Muscle layer of duodenum (tissue), 2 donors: ENCODE measurements around the gene INO80.

ENCODE experiments used
- H3K27ac ChIP-seq: one replicate; pipeline ENCODE4 v1.7.0; 2013; ENCODE audit warnings: mild to moderate bottlenecking, low read length
- H3K27me3 ChIP-seq: one replicate; pipeline ENCODE4 v1.7.0; 2013; ENCODE audit warnings: low read depth, mild to moderate bottlenecking, control low read depth, low read length
- H3K36me3 ChIP-seq, 2 donors: one replicate each; pipeline ENCODE4 v1.7.0; 2013; ENCODE audit warnings: low read length in 2 of 2, control low read depth in 1 of 2, mild to moderate bottlenecking in 1 of 2; ENCODE audit not compliant: insufficient read depth in 2 of 2, control insufficient read depth in 1 of 2
- H3K4me1 ChIP-seq, 2 donors: one replicate each; pipeline ENCODE4 v1.7.0; 2013; ENCODE audit warnings: low read length in 2 of 2, mild to moderate bottlenecking in 2 of 2, control low read depth in 1 of 2, moderate library complexity in 1 of 2; ENCODE audit not compliant: insufficient read depth in 2 of 2, control insufficient read depth in 1 of 2
- H3K4me3 ChIP-seq, 2 donors: one replicate each; pipeline ENCODE4 v1.7.0; 2013; ENCODE audit warnings: low read length in 2 of 2, low read depth in 1 of 2, mild to moderate bottlenecking in 1 of 2
- H3K9me3 ChIP-seq, 2 donors: one replicate each; pipeline ENCODE4 v1.7.0; 2013; ENCODE audit warnings: low read length in 2 of 2, control low read depth in 1 of 2, mild to moderate bottlenecking in 1 of 2; ENCODE audit not compliant: control insufficient read depth in 1 of 2
- donor health status: healthy.

Gene INO80

DNA sequence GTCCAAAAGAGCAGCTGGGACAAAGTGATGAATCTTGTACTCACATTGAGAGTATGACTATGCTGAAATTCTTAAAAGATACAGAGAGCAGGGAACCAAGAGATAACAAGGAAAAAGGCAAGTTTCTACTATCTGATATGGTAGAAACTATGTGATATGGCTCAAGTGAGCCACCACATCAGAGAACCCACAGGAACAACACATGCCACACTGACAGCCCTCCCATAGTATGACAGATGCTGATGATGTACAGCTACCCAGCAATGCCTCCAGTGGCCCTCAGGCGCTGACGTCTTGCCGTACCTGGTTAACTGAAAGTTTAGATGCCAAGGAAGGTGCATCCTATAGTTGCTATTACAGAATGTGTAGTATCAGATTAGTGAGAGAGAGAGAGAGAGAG is 120.4 kb downstream of the INO80 start:
- peaks cover 35% of the 10 kb centered on the region in 2 donors for H3K36me3 ChIP-seq
- H3K4me1 ChIP-seq = peaks cover 6 to 9% of the 10 kb centered on the region in 2 donors
- no peaks in the 10 kb centered on the region for H3K27me3 ChIP-seq
- no peak overlapping the region for H3K27ac ChIP-seq
- H3K4me3 ChIP-seq = no peak overlapping the region
- H3K9me3 ChIP-seq = no peaks in the 10 kb centered on the region

- no peak overlapping the region for H3K27ac ChIP-seq
- H3K36me3 ChIP-seq = peaks cover 30 to 31% of the 10 kb centered on the region in 2 donors
- no peak overlapping the region for H3K4me3 ChIP-seq
- H3K9me3 ChIP-seq = no peaks in the 10 kb centered on the region
- H3K4me1 ChIP-seq = peaks cover 6 to 9% of the 10 kb centered on the region in 2 donors
- H3K27me3 ChIP-seq = no peaks in the 10 kb centered on the region
Observed at GRCh38 chr15:40992825-40993224, 123.3 kb downstream of the INO80 start.

- Histone ChIP-seq H3K4me3 (no peak overlapping the region), H3K4me1 (peaks cover 6 to 9% of the 10 kb centered on the region in 2 donors), H3K27me3 (no peaks in the 10 kb centered on the region), H3K9me3 (no peaks in the 10 kb centered on the region), H3K27ac (no peak overlapping the region), H3K36me3 (peaks cover 28 to 35% of the 10 kb centered on the region in 2 donors)
Observed at GRCh38 chr15:40992241-40992741, 123.8 kb downstream of the INO80 start.

DNA sequence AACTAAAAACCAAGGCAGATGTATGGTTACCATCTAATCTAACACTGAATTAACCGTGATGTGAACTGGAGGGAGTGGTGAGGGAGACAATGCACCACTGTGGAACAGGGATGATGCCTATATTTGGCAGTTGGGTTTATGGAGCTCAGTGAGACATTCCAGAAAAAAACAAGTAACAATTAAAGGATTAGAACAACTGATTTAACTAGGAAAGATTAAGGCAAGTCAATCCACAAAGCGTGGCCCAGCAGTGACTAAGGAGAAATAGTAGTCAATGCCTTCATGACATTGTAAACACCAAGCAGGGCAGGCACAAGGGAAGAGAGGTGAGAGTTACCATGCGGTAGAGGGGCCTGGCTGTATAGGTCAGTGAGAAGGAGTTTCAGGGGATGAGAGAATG is 124.7 kb downstream of the INO80 start:
- H3K4me3 ChIP-seq = no peak overlapping the region
- no peak overlapping the region for H3K27ac ChIP-seq
- H3K36me3 ChIP-seq = peaks cover 27 to 36% of the 10 kb centered on the region in 2 donors
- peaks cover 6 to 9% of the 10 kb centered on the region in 2 donors for H3K4me1 ChIP-seq
- no peaks in the 10 kb centered on the region for H3K9me3 ChIP-seq
- H3K27me3 ChIP-seq = no peaks in the 10 kb centered on the region

- no peaks in the 10 kb centered on the region for H3K9me3 ChIP-seq
- H3K36me3 ChIP-seq = peaks cover 24 to 39% of the 10 kb centered on the region in 2 donors
- no peak overlapping the region for H3K4me3 ChIP-seq
- H3K27me3 ChIP-seq = no peaks in the 10 kb centered on the region
- peaks cover 6 to 9% of the 10 kb centered on the region in 2 donors for H3K4me1 ChIP-seq
- no peak overlapping the region for H3K27ac ChIP-seq
Observed at GRCh38 chr15:40990789-40991188, 125.3 kb downstream of the INO80 start.

DNA sequence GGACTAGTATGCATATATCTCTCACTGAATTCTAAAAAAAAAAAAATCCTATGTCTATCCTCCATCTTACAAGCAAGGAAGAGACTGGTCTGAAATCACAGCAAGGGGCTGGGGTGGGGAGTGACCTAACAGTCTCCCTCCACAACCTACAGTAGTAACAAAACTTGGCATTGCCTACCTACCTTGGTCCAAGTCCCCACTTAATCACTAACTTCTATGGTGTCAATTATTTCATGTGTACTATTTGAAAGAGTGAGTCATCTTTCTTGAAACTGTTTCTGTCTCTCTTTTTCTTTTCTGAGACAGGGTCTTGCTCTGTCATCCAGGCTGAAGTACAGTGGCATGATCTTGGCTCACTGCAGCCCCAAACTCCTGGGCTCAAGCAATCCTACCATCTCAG is 126.0 kb downstream of the INO80 start:
- Histone ChIP-seq H3K27ac (no peak overlapping the region), H3K36me3 (peaks cover 21 to 39% of the 10 kb centered on the region in 2 donors), H3K9me3 (no peaks in the 10 kb centered on the region), H3K27me3 (no peaks in the 10 kb centered on the region), H3K4me1 (peaks cover 6 to 9% of the 10 kb centered on the region in 2 donors), H3K4me3 (no peak overlapping the region)

DNA sequence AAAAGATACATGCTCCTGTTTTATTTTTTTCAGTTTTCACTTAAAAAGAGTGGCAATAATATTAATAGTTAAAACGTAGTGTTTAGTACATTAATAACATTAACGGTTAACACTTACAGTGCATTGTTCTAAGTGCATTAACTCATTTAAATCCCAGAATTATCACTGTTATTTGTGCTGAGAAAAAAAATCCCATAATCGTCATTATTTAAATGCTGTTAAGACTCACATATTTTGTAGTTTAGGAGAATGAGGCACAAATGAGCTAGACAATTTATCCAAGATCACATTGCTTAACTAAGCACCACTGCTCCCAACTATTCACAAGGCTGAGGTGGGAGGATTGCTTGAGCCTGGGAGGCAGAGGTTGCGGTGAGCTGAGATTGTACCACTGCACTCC is 127.9 kb downstream of the INO80 start:
- peaks cover 39 to 47% of the 10 kb centered on the region in 2 donors for H3K36me3 ChIP-seq
- no peak overlapping the region for H3K27ac ChIP-seq
- peaks cover 6 to 8% of the 10 kb centered on the region in 2 donors for H3K4me1 ChIP-seq
- no peaks in the 10 kb centered on the region for H3K9me3 ChIP-seq
- H3K4me3 ChIP-seq = no peak overlapping the region
- no peaks in the 10 kb centered on the region for H3K27me3 ChIP-seq

DNA sequence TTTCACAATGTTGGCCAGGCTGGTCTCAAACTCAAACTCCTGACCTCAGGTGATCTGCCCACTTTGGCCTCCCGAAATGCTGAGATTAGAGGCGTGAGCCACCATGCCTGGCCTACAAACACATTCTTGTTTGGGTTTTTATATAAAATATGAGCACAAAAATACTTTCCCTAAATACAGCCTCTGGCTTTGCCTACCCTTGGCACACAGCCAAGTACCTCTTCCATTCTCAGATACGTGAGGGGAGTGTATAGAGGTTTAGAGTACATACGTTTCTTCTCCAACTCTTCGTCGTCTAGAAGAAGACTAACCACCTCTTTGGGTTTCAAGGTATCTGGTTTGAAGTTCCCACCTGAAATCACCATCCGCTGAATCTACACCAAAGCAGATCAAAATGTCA is 129.3 kb downstream of the INO80 start:
- H3K4me1 ChIP-seq = no peaks in the 10 kb centered on the region
- H3K9me3 ChIP-seq = no peaks in the 10 kb centered on the region
- peaks cover 51 to 61% of the 10 kb centered on the region in 2 donors for H3K36me3 ChIP-seq
- H3K4me3 ChIP-seq = no peak overlapping the region
- no peak overlapping the region for H3K27ac ChIP-seq
- H3K27me3 ChIP-seq = no peaks in the 10 kb centered on the region

DNA sequence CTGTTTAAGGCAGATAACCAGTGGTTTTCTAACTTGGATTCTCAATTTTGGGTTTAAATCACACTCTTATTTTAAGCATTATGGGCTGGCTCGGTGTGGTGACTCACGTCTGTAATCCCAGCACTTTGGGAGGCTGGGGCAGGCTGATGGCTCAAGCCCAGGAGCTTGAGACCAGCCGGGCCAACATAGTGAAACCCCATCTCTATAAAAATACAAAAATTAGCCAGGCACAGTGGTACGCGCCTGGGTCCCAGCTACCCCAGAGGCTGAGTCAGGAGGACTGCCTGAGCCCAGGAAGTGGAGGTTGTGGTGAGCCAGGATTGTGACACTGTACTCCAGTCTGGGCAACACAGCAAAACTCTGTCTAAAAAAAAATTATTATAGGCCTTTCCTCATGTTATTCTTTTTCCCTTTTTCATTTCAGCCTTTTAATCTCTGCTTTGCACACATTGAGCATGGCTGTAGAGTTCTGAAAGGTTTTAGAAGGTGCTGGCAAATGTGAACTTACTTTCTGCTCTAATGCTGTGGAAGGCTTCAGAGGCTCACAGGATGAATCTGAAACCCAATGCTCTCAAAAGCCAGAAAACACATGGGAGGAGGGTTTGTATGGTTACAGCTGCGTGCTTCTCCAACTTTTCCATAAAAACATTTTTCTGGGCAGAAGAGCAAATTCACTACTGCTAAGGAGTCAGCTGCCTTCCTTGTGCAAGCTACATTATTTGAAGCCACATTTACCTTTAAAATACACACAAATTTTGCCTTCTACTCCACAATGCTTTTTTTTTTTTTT is 130.3 kb downstream of the INO80 start:
- Histone ChIP-seq H3K4me3 (no peak overlapping the region), H3K36me3 (peaks cover 58 to 71% of the 10 kb centered on the region in 2 donors), H3K27ac (no peak overlapping the region)

DNA sequence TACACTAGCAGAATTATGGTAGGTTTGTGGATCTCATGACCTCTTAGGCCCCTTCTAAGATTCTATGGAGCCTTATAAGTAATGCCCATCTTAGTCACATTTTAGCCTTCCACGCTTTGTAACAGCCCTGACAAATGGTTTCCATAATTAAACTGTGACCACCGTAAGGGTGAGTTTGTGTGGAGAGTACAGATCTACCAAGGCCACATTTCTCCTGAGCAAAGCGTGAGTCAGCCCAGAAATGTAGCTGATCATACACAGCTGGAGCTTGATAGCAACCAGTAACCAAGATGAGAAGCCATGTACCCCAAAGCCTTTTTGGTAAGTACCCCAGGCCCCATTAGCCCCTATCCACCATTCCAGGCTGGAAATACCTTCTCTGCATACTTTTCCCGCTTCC is 131.1 kb downstream of the INO80 start:
- Histone ChIP-seq H3K4me3 (no peak overlapping the region), H3K27ac (no peak overlapping the region), H3K4me1 (no peaks in the 10 kb centered on the region), H3K36me3 (peaks cover 59 to 79% of the 10 kb centered on the region in 2 donors), H3K27me3 (no peaks in the 10 kb centered on the region), H3K9me3 (no peaks in the 10 kb centered on the region)

More for the DNA sequence above, 130.3 kb downstream of the INO80 start:
- Histone ChIP-seq H3K4me1 (no peaks in the 10 kb centered on the region), H3K9me3 (no peaks in the 10 kb centered on the region), H3K27me3 (no peaks in the 10 kb centered on the region)

DNA sequence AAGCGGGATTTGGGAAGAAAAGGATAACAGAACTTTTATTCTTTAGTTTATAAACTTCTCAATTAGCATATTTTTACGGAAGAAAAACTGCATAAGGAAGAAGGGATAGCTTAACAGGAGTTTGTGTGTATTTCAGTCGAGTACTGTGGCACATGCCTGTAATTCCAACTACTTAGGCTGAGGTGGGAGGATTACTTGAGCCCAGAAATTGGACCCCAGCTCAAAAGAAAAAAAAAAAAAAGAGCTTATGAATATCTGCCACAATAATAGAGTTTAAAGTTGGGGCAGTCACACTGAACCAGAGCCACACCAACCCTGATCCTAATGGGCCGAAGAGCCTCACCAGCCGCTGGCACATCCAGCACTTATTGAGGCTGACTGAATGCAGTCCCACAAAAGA is 131.7 kb downstream of the INO80 start:
- Histone ChIP-seq H3K4me1 (no peaks in the 10 kb centered on the region), H3K36me3 (peaks cover 64 to 85% of the 10 kb centered on the region in 2 donors), H3K9me3 (no peaks in the 10 kb centered on the region), H3K27me3 (no peaks in the 10 kb centered on the region), H3K4me3 (no peak overlapping the region), H3K27ac (no peak overlapping the region)
